ENCODE data around the gene TRAF7. TPM values are rescaled to one million over a fixed set of nuclear protein-coding genes. Genes with fewer than 3 reads are reported as not detected.

The TRAF7 gene
- total RNA-seq, 2 donors from 2014 or later: 102 to 131 TPM

DNA sequence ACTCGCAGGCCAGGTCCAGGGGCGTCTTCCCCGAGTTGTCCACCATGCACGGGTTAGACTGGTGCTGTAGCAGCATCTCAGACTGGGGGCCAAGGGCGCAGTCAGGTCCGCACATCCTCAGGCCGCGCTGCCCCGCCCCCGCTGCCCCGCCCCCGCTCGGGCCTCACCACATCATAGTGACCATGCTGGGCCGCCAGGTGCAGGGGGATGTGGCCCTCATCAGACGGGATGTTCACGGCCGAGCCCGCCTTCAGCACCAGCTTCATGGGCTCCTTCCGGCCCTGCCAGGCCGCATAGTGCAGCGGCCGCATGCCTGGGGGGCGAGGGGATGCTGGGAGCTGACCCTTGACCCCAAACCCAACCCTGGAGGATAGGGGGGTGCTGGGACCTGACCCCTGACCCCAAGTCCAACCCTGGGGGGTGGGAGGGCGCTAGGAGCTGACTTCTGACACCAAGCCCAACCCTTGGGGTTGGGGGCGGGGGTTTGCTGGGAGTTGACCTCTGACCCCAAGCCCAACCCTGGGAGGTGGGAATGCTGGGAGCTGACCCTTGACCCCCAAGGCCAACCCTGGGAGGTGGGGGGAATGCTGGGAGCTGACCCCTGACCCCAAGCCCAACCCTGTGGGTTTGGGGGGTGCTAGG, 33.8 kb downstream of the TRAF7 start:
- intact Hi-C loops (cut with DNase I): no loop called here
- Histone ChIP-seq H3K9me3 (no peaks in the 10 kb centered on the region), H3K4me1 (no peaks in the 10 kb centered on the region), H3K27me3 (peaks cover 5% of the 10 kb centered on the region), H3K36me3 (no peaks in the 10 kb centered on the region), H3K27ac (no peak overlapping the region), H3K9ac (ENCODE audit: low read depth in 2 of 2, low read length in 2 of 2) (no peak overlapping the region), H3K4me3 (no peak overlapping the region)
- TF ChIP-seq, protein P1, sequence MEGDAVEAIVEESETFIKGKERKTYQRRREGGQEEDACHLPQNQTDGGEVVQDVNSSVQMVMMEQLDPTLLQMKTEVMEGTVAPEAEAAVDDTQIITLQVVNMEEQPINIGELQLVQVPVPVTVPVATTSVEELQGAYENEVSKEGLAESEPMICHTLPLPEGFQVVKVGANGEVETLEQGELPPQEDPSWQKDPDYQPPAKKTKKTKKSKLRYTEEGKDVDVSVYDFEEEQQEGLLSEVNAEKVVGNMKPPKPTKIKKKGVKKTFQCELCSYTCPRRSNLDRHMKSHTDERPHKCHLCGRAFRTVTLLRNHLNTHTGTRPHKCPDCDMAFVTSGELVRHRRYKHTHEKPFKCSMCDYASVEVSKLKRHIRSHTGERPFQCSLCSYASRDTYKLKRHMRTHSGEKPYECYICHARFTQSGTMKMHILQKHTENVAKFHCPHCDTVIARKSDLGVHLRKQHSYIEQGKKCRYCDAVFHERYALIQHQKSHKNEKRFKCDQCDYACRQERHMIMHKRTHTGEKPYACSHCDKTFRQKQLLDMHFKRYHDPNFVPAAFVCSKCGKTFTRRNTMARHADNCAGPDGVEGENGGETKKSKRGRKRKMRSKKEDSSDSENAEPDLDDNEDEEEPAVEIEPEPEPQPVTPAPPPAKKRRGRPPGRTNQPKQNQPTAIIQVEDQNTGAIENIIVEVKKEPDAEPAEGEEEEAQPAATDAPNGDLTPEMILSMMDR (IDR thresholded peaks at IDR 0.05): no peak
- DNase-seq: no peak

DNA sequence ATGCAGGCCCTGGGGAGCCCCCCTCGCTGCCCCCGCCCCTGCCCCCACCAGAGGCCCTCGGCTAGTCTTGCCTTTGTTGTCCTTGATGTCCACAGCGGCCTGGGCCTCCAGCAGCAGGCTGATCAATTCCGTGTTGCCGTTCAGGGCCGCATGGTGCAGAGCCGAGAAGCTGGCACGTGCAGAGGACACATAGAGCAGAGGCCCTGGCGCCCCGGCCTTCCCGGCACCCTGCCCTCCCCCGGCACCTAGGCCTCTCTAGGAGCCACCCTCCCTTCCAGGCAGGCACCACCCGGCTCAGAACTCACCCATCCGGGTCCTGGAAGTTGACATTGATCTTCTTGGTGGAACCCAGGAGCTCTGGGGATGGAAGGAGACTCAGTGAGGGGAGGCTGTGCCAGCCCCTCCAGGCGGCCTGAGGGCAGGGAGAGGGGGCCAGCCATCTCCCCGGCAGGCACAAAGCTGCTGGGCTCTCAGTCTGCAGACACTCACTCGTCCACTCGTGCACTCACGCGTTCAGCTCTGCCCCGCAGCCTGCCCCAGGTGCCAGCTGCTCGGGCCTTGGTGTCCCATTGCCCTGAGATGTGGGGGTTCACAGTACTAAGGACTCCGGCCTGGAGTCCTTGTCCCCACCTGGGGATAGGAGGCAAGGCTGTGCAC, 34.5 kb downstream of the TRAF7 start:
- Histone ChIP-seq H3K4me1 (no peaks in the 10 kb centered on the region), H3K27ac (no peak overlapping the region), H3K4me3 (no peak overlapping the region), H3K9me3 (no peaks in the 10 kb centered on the region), H3K27me3 (peaks cover 13% of the 10 kb centered on the region), H3K9ac (ENCODE audit: low read depth in 2 of 2, low read length in 2 of 2) (no peak overlapping the region), H3K36me3 (no peaks in the 10 kb centered on the region)
- no peak for DNase-seq
- intact Hi-C loops (cut with DNase I): no loop called here
- TF ChIP-seq, protein P1 (IDR thresholded peaks at IDR 0.05): no peak

DNA sequence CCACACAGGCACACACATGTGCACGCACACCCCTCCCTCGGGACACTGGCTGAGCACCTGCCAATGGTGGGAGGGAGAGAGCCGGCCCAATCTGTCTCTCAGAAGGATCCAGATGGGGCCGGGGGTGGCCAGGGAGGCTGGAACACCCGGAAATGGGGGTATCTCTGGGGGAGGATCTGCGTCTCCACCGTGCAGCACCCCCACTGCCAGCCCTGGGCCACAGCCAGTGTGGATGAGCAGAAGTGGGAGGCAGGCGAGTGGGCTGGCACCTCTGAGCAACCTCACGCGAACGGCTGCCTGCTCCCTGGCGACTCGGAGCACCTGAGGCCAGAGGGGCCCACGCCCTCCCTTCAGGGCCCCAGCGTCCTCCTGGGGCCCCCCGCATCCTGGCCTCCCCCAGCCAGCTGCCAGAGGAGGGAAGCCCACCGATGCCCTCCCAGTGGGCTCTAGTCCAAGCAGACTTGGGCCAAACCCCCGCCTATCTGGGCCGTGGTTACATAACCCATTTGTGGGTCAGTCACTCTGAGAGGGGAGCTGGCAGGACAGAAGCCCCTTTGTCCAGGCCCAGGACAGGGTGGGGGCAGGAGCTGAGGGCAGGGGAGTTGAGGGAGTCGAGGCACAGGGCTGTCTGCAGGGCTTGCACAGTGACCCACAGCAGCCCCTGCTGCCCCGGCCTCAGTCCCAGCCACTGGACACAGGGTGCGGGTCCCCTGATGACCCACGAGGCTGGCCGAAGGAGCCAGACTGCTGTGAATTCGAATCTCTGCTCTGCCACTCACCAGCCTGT, 35.3 kb downstream of the TRAF7 start:
- TF ChIP-seq, protein P1 (IDR thresholded peaks at IDR 0.05): no peak
- Histone ChIP-seq H3K27ac (no peak overlapping the region), H3K27me3 (peaks cover 20% of the 10 kb centered on the region), H3K9ac (ENCODE audit: low read depth in 2 of 2, low read length in 2 of 2) (no peak overlapping the region), H3K4me1 (no peaks in the 10 kb centered on the region), H3K9me3 (no peaks in the 10 kb centered on the region), H3K36me3 (no peaks in the 10 kb centered on the region), H3K4me3 (no peak overlapping the region)
- no peak for DNase-seq
- intact Hi-C loops (cut with DNase I): no loop called here

DNA sequence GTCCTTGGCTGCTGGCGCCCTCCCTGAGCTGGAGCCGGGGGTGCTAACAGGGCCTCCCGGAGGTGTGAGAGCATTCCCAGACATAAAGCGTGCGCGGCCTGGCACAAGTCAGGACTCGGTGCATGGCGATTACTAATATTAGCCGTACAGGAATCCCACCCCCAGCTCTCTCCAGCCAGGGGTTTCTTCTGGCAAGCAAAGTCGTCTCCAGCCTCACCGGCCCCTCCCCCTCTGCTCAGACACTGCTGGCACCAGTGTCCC, 35.8 kb downstream of the TRAF7 start:
- TF ChIP-seq, protein P1 (IDR thresholded peaks at IDR 0.05): no peak
- H3K4me3 ChIP-seq: no peak overlapping the region
- DNase-seq: no peak
- peaks cover 23% of the 10 kb centered on the region for H3K27me3 ChIP-seq
- H3K36me3 ChIP-seq: no peaks in the 10 kb centered on the region
- no peaks in the 10 kb centered on the region for H3K9me3 ChIP-seq
- H3K27ac ChIP-seq: no peak overlapping the region
- intact Hi-C loops (cut with DNase I): no loop called here
- no peaks in the 10 kb centered on the region for H3K4me1 ChIP-seq
- no peak overlapping the region for H3K9ac ChIP-seq (ENCODE audit: low read depth in 2 of 2, low read length in 2 of 2)

DNA sequence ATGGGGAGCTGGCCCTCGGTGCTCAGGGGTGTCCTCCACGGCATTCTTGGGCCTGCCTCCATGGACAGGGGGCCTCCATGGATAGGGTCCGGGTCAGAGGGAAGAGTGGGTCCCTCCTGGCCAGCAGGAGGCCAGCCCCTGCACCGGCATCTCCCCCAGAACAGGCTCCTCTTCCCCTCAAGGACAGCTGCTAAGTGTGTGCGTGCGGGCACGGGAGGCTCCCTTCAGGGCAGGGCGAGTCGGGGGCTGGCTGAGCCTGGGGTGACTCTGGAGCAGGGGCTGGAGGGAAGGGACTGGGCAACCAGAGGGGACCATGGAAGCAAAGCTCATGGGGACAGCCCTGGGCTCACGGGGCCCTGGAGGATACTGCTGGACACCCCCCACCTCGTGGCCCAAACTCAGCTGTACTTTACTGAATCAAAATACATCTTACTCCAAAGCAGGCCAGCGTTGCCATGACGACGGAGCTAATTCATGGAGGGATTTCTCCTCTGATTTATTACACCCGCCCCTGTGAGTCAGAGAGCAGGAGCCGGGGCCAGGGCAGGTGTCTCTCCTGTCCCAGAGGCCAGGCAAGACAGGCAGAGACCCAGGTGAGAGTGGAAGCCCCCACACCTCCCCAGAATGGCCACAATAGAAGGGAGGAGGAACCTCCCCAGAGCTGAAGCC, 38.7 kb downstream of the TRAF7 start:
- H3K9me3 ChIP-seq: no peaks in the 10 kb centered on the region
- DNase-seq: no peak
- intact Hi-C loops (cut with DNase I): no loop called here
- no peak overlapping the region for H3K27ac ChIP-seq
- peaks cover 34% of the 10 kb centered on the region for H3K27me3 ChIP-seq
- no peaks in the 10 kb centered on the region for H3K36me3 ChIP-seq
- no peak overlapping the region for H3K9ac ChIP-seq (ENCODE audit: low read depth in 2 of 2, low read length in 2 of 2)
- no peaks in the 10 kb centered on the region for H3K4me1 ChIP-seq
- TF ChIP-seq, protein P1 (IDR thresholded peaks at IDR 0.05): no peak
- no peak overlapping the region for H3K4me3 ChIP-seq

All from colonic mucosa (tissue), 4 donors.